ENCODE measurements around the gene ETS1.
A peak's percentile ranks its signal among the peaks of the same experiment; 100 is the strongest.

The ETS1 gene

GRCh38 chr11:128499613-128500253 is 87.6 kb downstream of the ETS1 start:
- no peak for DNase-seq

GRCh38 chr11:128498721-128499245 is 88.6 kb downstream of the ETS1 start:
- DNase-seq: no peak

GRCh38 chr11:128497776-128498095 is 89.6 kb downstream of the ETS1 start:
- no peak for DNase-seq

- DNase-seq: peak; percentile 88
Measured at GRCh38 chr11:128497061-128497775, 90.1 kb downstream of the ETS1 start.

GRCh38 chr11:128496692-128497060 is 90.7 kb downstream of the ETS1 start:
- peak; percentile 27 for DNase-seq

- no peak for DNase-seq
Measured at GRCh38 chr11:128496249-128496648, 91.1 kb downstream of the ETS1 start.

- DNase-seq: no peak
Measured at GRCh38 chr11:128494418-128495332, 92.7 kb downstream of the ETS1 start.

- DNase-seq: no peak
Measured at GRCh38 chr11:128493570-128493965, 93.8 kb downstream of the ETS1 start.

- no peak for DNase-seq
Measured at GRCh38 chr11:128492903-128493569, 94.3 kb downstream of the ETS1 start.

GRCh38 chr11:128492461-128492860 is 94.9 kb downstream of the ETS1 start:
- no peak for DNase-seq

- no peak for DNase-seq
Measured at GRCh38 chr11:128491195-128491936, 96.0 kb downstream of the ETS1 start.

- DNase-seq: no peak
Measured at GRCh38 chr11:128490092-128490491, 97.3 kb downstream of the ETS1 start.

GRCh38 chr11:128488471-128488870 is 98.9 kb downstream of the ETS1 start:
- no peak for DNase-seq

- DNase-seq: no peak
Measured at GRCh38 chr11:128487978-128488377, 99.4 kb downstream of the ETS1 start.

- no peak for DNase-seq
Measured at GRCh38 chr11:128484172-128484571, 103.2 kb downstream of the ETS1 start.

GRCh38 chr11:128483211-128483788 is 104.1 kb downstream of the ETS1 start:
- no peak for DNase-seq

GRCh38 chr11:128482512-128483191 is 104.7 kb downstream of the ETS1 start:
- DNase-seq: no peak

GRCh38 chr11:128482092-128482491 is 105.3 kb downstream of the ETS1 start:
- no peak for DNase-seq

- no peak for DNase-seq
Measured at GRCh38 chr11:128481135-128481534, 106.2 kb downstream of the ETS1 start.

GRCh38 chr11:128480665-128481064 is 106.7 kb downstream of the ETS1 start:
- no peak for DNase-seq

GRCh38 chr11:128480066-128480465 is 107.3 kb downstream of the ETS1 start:
- no peak for DNase-seq
